HG02678 (cell line): ENCODE data around the gene FSTL4.

Experiments used
- ATAC-seq: cut with Tn5 transposase; IDR thresholded peaks from one replicate; pipeline ENCODE4 v1.9.1; 2021; ENCODE audit warnings: mild to moderate bottlenecking, moderate library complexity; ENCODE audit not compliant: unreplicated experiment

Gene FSTL4

GRCh38 chr5:133393776-133394476 lies 218.4 kb downstream of the FSTL4 start:
- ATAC-seq = no peak

GRCh38 chr5:133392448-133392847 lies 219.9 kb downstream of the FSTL4 start:
- no peak for ATAC-seq

GRCh38 chr5:133391354-133392136 lies 220.8 kb downstream of the FSTL4 start:
- no peak for ATAC-seq

- ATAC-seq = no peak
Measured at GRCh38 chr5:133390416-133391353, 221.7 kb downstream of the FSTL4 start.

GRCh38 chr5:133389066-133389590 lies 223.2 kb downstream of the FSTL4 start:
- no peak for ATAC-seq

GRCh38 chr5:133387621-133388020 lies 224.7 kb downstream of the FSTL4 start:
- ATAC-seq = no peak

- no peak for ATAC-seq
Measured at GRCh38 chr5:133387091-133387490, 225.2 kb downstream of the FSTL4 start.

GRCh38 chr5:133386662-133387061 lies 225.7 kb downstream of the FSTL4 start:
- ATAC-seq = no peak

GRCh38 chr5:133385346-133385745 lies 227.0 kb downstream of the FSTL4 start:
- no peak for ATAC-seq

- ATAC-seq = no peak
Measured at GRCh38 chr5:133384903-133385302, 227.4 kb downstream of the FSTL4 start.

GRCh38 chr5:133384120-133384855 lies 228.1 kb downstream of the FSTL4 start:
- ATAC-seq = no peak

GRCh38 chr5:133383580-133383939 lies 228.8 kb downstream of the FSTL4 start:
- ATAC-seq = no peak

GRCh38 chr5:133382661-133383579 lies 229.4 kb downstream of the FSTL4 start:
- no peak for ATAC-seq

GRCh38 chr5:133381571-133382365 lies 230.6 kb downstream of the FSTL4 start:
- ATAC-seq = no peak

- no peak for ATAC-seq
Measured at GRCh38 chr5:133381041-133381440, 231.3 kb downstream of the FSTL4 start.

GRCh38 chr5:133377736-133378135 lies 234.6 kb downstream of the FSTL4 start:
- ATAC-seq = no peak

- no peak for ATAC-seq
Measured at GRCh38 chr5:133376986-133377385, 235.4 kb downstream of the FSTL4 start.

GRCh38 chr5:133373121-133373870 lies 239.0 kb downstream of the FSTL4 start:
- ATAC-seq = no peak
